Thyroid gland (tissue), 4 donors: ENCODE data around the gene DMGDH.

ENCODE experiments used
- POLR2A ChIP-seq, 2 donors: fragments of 450-650 bp; IDR thresholded peaks; one replicate each; pipeline ENCODE4 v1.6.1; 2017; ENCODE audit warnings: antibody characterized with exemption in 2 of 2, mild to moderate bottlenecking in 2 of 2, moderate library complexity in 1 of 2
- TF ChIP-seq, protein P1 (sequence below), 6 experiments: fragments of 200-600 bp in 3 of 6; fragments of 450-650 bp in 3 of 6; sonication (generic) in 3 of 6; IDR thresholded peaks; one replicate each; pipeline ENCODE4 v1.5.1; 2016 to 2019; ENCODE audit warnings: antibody characterized with exemption in 6 of 6, mild to moderate bottlenecking in 2 of 6, inconsistent platforms in 1 of 6, moderate library complexity in 1 of 6

- TF ChIP-seq, protein P1, sequence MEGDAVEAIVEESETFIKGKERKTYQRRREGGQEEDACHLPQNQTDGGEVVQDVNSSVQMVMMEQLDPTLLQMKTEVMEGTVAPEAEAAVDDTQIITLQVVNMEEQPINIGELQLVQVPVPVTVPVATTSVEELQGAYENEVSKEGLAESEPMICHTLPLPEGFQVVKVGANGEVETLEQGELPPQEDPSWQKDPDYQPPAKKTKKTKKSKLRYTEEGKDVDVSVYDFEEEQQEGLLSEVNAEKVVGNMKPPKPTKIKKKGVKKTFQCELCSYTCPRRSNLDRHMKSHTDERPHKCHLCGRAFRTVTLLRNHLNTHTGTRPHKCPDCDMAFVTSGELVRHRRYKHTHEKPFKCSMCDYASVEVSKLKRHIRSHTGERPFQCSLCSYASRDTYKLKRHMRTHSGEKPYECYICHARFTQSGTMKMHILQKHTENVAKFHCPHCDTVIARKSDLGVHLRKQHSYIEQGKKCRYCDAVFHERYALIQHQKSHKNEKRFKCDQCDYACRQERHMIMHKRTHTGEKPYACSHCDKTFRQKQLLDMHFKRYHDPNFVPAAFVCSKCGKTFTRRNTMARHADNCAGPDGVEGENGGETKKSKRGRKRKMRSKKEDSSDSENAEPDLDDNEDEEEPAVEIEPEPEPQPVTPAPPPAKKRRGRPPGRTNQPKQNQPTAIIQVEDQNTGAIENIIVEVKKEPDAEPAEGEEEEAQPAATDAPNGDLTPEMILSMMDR (IDR thresholded peaks at IDR 0.05) = no peak
- TF ChIP-seq POLR2A (IDR thresholded peaks at IDR 0.05) = no peak
These were observed 61.6 kb downstream of the DMGDH start for GRCh38 chr5:79007872-79008271.
